Vagina (tissue), 2 donors: ENCODE measurements around the gene ADIG. TPM values are rescaled to one million over a fixed set of nuclear protein-coding genes. Genes with fewer than 3 reads are reported as not detected.

Source experiments
- DNase-seq, 2 donors: peaks; one replicate each; pipeline ENCODE4 v3.0.0-alpha.2; 2017; ENCODE audit errors: extremely low spot score in 2 of 2
- H3K27ac ChIP-seq: fragments of 200-600 bp; sonication (generic); one replicate; pipeline ENCODE4 v1.5.1; 2019
- H3K27me3 ChIP-seq: fragments of 200-600 bp; sonication (generic); one replicate; pipeline ENCODE4 v1.5.1; 2019
- H3K36me3 ChIP-seq, 2 donors: fragments of 200-600 bp; sonication (generic); one replicate each; pipeline ENCODE4 v1.5.1; 2017 to 2019
- H3K4me1 ChIP-seq: fragments of 200-600 bp; sonication (generic); one replicate; pipeline ENCODE4 v1.5.1; 2019
- H3K4me3 ChIP-seq, 2 donors: fragments of 200-600 bp; sonication (generic); 1 replicate in 1 of 2; 2 replicates in 1 of 2; pipeline ENCODE4 v1.5.1; 2016 to 2019
- H3K9me3 ChIP-seq: fragments of 200-600 bp; sonication (generic); one replicate; pipeline ENCODE4 v1.5.1; 2019
- CTCF ChIP-seq, 3 experiments: fragments of 450-650 bp in 2 of 3; fragments of 200-600 bp in 1 of 3; sonication (generic) in 1 of 3; IDR thresholded peaks; one replicate each; pipeline ENCODE4 v1.5.1; 2017 to 2019; ENCODE audit warnings: antibody characterized with exemption in 3 of 3, mild to moderate bottlenecking in 2 of 3, moderate library complexity in 2 of 3
- POLR2A ChIP-seq, 2 donors: fragments of 450-650 bp; IDR thresholded peaks; one replicate each; pipeline ENCODE4 v1.6.1; 2017; ENCODE audit warnings: antibody characterized with exemption in 2 of 2, mild to moderate bottlenecking in 2 of 2, moderate library complexity in 2 of 2
- POLR2AphosphoS5 ChIP-seq, 2 donors: sonication (generic); formaldehyde crosslinking; IDR thresholded peaks; one replicate each; pipeline ENCODE4 v1.9.0; 2017; ENCODE audit warnings: antibody characterized with exemption in 2 of 2, mild to moderate bottlenecking in 2 of 2, low read depth in 1 of 2; ENCODE audit not compliant: insufficient read depth in 1 of 2
- intact Hi-C: fragments of 100-400 bp; cut with DNase I; formaldehyde crosslinking; loops from one replicate; pipeline ENCODE4 v1.15.1; 2023
- total RNA-seq: library from RNA; depleted of rRNA; stranded (reverse); fragments of >200 nt; gene quantifications from one replicate; pipeline ENCODE4 v1.2.3, GENCODE V29; 2016

Gene ADIG
- total RNA-seq, 1 donor from 2014 or later: not detected

GRCh38 chr20:38581830-38582358 is 897 bp downstream of the ADIG start:
- Histone ChIP-seq H3K4me1 (no peaks in the 10 kb centered on the region), H3K27ac (no peak overlapping the region), H3K36me3 (no peaks in the 10 kb centered on the region), H3K27me3 (no peaks in the 10 kb centered on the region), H3K4me3 (no peak overlapping the region), H3K9me3 (no peaks in the 10 kb centered on the region)
- DNase-seq: no peak
- intact Hi-C loops: no loop called here
- TF ChIP-seq POLR2A (IDR thresholded peaks at IDR 0.05): no peak
- TF ChIP-seq CTCF (IDR thresholded peaks at IDR 0.05): no peak

DNA sequence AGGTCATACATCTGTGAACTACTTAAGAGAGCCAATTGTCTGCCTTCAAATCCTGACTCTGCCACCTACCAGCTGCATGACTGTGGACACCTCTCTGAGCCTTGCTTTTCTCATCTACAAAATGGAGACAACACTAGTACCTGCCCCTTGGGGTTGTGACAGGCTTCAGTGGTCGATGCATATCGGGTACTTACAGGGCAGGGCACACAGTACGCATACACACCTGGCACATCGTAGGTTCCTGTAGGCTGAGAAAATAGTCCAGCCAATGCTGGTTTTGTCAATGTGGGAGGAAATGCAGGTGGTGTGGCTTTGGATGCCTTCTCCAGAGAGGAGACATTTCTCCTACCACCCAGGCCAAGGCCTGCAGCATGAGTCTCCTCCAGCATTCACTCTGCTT is 2.3 kb downstream of the ADIG start:
- Histone ChIP-seq H3K9me3 (no peaks in the 10 kb centered on the region), H3K36me3 (no peaks in the 10 kb centered on the region), H3K4me3 (no peak overlapping the region), H3K27ac (no peak overlapping the region), H3K27me3 (no peaks in the 10 kb centered on the region), H3K4me1 (no peaks in the 10 kb centered on the region)
- no peak for DNase-seq
- intact Hi-C loops: no loop called here
- TF ChIP-seq CTCF (IDR thresholded peaks at IDR 0.05): no peak
- TF ChIP-seq POLR2A (IDR thresholded peaks at IDR 0.05): no peak
- no peak for TF ChIP-seq POLR2AphosphoS5 (IDR thresholded peaks at IDR 0.05; ENCODE audit: insufficient read depth in 1 of 2, low read depth in 1 of 2)

DNA sequence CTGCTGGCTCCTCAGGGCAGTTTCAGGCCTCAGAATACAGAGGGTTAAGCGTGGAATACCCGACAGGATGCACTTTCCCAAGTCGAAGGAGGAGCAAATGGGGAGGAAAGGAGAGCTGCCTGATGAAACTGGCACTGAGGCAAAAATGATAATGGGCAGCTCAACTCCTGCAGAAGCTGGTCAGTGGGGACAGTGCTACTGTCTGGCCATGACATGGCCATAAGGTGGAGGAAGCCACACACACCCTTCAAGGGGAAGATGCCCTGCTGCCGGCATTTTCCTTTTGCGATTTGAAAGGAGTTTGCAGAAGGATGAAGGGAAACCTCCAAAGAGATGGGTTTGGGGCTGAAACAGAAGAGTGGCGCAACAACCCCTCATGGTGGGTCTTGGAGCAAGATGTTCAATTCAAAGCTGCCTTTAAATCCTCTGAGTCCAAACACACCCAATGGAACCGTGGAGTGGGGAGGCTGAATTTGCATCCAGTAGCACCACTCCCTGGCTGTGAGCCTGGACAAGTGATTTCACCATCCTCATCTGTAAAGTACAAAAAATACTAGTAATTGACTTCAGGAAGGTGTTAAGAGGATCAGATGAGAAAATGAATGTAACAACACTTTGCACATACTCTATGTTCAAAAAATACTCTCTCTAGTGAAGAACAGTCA is 3.2 kb downstream of the ADIG start:
- Histone ChIP-seq H3K36me3 (no peaks in the 10 kb centered on the region), H3K4me1 (no peaks in the 10 kb centered on the region), H3K27me3 (no peaks in the 10 kb centered on the region), H3K9me3 (no peaks in the 10 kb centered on the region), H3K27ac (no peak overlapping the region), H3K4me3 (no peak overlapping the region)
- intact Hi-C loops: no loop called here
- no peak for DNase-seq
- no peak for TF ChIP-seq POLR2A (IDR thresholded peaks at IDR 0.05)
- no peak for TF ChIP-seq POLR2AphosphoS5 (IDR thresholded peaks at IDR 0.05; ENCODE audit: insufficient read depth in 1 of 2, low read depth in 1 of 2)
- TF ChIP-seq CTCF (IDR thresholded peaks at IDR 0.05): no peak

DNA sequence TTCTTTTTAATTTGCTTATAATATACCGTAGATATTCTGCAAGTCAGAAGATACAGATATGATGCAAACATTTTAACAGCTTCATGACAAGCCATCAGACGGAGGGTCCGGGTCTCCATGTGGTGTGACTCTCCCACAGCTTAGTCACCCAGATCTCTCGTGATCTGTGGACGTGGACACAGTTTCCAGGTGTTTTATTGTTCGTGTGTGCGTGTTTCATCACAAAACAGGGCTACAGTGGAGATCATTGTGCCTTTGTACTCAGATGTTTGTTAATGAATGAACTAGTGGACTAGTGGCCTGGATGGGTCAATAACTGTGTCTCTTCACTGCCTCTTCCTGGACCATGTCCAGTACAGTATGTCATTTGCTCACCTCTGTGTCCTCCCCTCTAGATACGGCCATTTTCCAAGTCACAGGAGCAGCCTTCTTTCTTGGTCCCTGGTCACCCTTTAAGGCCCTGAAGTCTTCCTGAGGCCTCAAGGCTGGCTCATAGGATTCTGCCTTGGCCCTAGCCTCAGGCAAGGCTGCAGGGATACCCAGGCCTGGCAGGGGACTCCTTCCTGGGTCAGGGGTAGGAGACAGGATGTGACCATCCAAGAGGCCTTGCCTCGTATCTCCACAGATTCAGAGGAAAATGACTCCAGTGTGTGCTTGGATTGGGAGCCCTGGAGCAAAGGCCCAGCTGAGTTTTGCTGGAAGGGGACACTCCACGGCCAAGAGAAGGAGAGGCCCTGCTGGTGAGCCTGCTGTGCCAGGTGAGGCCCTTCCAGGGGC is 4.6 kb downstream of the ADIG start:
- no peak for DNase-seq
- no peak overlapping the region for H3K4me3 ChIP-seq
- H3K36me3 ChIP-seq: no peaks in the 10 kb centered on the region
- no peak for TF ChIP-seq POLR2A (IDR thresholded peaks at IDR 0.05)
- TF ChIP-seq CTCF (IDR thresholded peaks at IDR 0.05): no peak
- TF ChIP-seq POLR2AphosphoS5 (IDR thresholded peaks at IDR 0.05; ENCODE audit: insufficient read depth in 1 of 2, low read depth in 1 of 2): no peak
- no peaks in the 10 kb centered on the region for H3K27me3 ChIP-seq
- no peaks in the 10 kb centered on the region for H3K9me3 ChIP-seq
- no peaks in the 10 kb centered on the region for H3K4me1 ChIP-seq
- no peak overlapping the region for H3K27ac ChIP-seq
- intact Hi-C loops: no loop called here

DNA sequence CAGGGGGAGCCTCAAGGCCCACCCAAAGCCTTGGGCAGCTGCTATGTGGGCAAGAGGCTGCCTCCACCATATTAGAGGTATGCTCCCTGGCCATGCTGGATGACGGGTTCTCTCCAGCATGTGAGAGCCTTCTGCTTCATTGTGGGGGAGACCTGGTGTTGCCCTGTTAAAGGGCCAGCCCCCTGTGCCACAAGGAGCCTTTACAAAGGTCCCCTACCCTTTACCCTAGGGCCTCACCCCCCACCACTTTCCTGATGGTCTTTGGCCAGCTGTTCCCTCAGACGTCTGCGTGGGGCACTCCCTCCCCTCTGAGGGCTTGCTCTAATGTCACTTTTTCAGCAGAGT is 5.2 kb downstream of the ADIG start:
- Histone ChIP-seq H3K4me1 (no peaks in the 10 kb centered on the region), H3K36me3 (no peaks in the 10 kb centered on the region), H3K9me3 (no peaks in the 10 kb centered on the region), H3K27ac (no peak overlapping the region), H3K27me3 (no peaks in the 10 kb centered on the region), H3K4me3 (no peak overlapping the region)
- intact Hi-C loops: no loop called here
- TF ChIP-seq CTCF (IDR thresholded peaks at IDR 0.05) (no peak), POLR2AphosphoS5 (IDR thresholded peaks at IDR 0.05; ENCODE audit: insufficient read depth in 1 of 2, low read depth in 1 of 2) (no peak), POLR2A (IDR thresholded peaks at IDR 0.05) (no peak)
- no peak for DNase-seq
